ENCODE data around the gene TMEM271. TPM values are rescaled to one million over a fixed set of nuclear protein-coding genes. Genes with fewer than 3 reads are reported as not detected.

TMEM271 gene
- total RNA-seq, 1 donor from 2014 or later, result not detected

- no peak for DNase-seq (ENCODE audit: low read depth in 2 of 2)
These were observed 5.1 kb upstream of the TMEM271 start for GRCh38 chr4:581181-581580.

DNA sequence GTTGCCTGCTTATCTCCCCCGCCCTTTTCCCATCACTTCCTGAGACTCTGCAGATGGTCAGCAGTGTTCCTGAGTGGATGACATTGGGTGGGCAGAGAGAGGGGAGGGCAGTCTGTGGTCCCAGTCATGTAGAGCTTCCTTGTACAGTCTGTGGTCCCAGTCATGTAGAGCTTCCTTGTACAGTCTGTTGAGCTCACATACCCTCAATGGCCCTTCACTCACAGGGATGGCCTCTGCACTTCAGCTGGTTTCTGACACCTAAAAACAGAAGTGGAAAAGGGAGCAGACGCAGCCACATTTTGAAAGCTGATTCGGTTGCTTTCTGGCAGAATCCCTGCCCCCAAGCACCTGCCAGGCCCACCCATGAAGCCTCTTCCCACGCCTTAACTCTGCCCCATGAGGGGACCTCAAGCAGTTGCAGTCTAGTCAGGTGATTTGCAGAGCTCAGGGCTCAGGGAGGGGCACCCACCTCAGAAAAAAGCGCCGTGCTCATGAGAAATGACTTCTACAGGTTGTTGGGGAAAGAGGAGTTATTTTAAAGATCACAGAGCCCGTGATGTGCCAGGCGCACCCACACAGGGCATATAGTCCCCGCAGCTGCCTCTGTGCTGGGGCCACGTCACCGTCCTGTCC is 3.6 kb upstream of the TMEM271 start:
- DNase-seq (ENCODE audit: low read depth in 2 of 2), result no peak

DNA sequence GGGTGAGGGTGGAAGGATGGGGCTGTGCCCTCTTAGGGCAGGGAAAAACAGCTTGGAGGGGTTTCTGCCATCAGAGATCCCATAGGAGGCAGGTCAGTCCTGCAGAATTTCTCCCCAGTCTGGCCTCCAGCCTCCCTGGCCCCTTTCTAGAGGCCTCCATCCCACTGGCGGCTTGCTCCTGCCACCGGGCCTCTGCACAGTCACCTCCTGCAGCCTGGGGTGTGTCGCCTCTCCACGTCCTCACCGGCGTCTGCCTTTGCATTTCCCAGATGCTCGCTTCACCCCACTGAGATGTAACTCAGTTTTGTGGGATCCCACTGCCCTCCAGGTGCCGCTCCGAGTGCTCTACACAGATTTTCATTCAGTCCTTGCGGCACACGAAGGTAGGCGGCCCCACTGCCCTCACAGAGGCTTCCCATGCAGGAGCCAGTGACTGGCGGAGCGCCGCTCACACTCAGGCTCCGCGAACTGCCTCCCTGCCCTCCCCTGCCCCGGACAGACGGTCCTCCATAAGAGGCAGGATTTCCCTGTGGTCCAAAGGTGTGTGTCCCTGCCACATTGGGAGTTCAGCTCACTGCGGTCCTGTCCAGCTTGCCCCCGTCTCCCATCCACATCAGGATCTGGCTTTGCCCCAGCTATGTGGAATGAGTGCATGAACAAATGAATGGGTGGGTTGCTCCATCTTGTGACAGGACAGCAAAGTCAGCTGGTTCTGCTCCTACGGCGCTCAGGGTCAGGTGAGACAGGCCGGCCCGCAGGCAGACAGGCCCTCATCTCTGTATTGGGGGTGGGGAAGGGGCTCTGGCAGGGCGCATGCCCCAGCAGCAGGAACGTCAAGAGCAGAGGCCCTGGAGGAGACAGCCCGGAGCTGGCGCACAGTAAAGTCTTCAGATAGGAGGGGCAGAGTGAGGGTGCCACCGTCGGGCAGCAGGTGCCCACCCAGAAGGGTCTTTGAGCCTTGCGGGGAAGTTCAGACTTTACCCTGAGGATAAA is 2.7 kb upstream of the TMEM271 start:
- no peak for DNase-seq (ENCODE audit: low read depth in 2 of 2)

- no peak for DNase-seq (ENCODE audit: low read depth in 2 of 2)
These were observed 1.7 kb upstream of the TMEM271 start for GRCh38 chr4:577499-578450.

GRCh38 chr4:576991-577498 is 950 bp upstream of the TMEM271 start:
- no peak for DNase-seq (ENCODE audit: low read depth in 2 of 2)

- DNase-seq (ENCODE audit: low read depth in 2 of 2), result peak in 1 of 2 donors; percentile 76
These were observed 584 bp downstream of the TMEM271 start for GRCh38 chr4:575281-576141.

GRCh38 chr4:574346-575161 is 1.5 kb downstream of the TMEM271 start:
- DNase-seq (ENCODE audit: low read depth in 2 of 2), result no peak

- no peak for DNase-seq (ENCODE audit: low read depth in 2 of 2)
These were observed 2.8 kb downstream of the TMEM271 start for GRCh38 chr4:573122-573892.

GRCh38 chr4:572594-572993 is 3.5 kb downstream of the TMEM271 start:
- no peak for DNase-seq (ENCODE audit: low read depth in 2 of 2)

DNA sequence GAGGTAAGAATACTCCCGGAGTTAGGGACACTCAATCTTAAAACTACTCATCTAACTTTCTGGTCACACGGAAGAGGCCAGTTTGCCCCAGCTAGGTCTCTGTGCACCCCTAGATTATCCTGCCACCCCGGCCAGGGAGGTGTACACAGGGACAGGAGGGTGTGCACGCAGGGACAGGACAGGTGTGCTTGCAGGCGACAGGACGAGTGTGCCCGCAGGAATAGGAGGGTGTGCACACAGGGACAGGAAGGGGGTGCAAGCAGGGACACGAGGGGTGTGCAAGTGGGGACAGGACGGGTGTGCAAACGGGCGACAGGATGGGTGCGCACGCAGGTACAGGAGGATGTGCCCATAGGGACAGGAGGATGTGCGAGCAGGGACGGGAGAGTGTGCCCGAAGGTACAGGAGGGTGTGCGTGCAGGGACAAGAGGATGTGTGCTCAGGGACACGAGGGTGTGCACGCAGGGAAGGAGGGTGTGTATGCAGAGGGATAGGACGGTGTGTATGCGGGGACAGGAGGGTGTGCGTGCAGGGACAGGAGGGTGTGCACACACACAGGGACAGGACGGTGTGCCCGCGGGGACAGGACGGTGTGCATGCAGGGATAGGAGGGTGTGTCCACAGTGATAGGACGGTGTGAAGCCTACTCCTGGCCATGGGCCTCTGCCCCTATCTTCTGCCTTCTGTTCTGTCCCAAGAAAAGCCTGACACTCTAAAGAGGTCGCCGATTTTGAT is 4.1 kb downstream of the TMEM271 start:
- no peak for DNase-seq (ENCODE audit: low read depth in 2 of 2)

DNA sequence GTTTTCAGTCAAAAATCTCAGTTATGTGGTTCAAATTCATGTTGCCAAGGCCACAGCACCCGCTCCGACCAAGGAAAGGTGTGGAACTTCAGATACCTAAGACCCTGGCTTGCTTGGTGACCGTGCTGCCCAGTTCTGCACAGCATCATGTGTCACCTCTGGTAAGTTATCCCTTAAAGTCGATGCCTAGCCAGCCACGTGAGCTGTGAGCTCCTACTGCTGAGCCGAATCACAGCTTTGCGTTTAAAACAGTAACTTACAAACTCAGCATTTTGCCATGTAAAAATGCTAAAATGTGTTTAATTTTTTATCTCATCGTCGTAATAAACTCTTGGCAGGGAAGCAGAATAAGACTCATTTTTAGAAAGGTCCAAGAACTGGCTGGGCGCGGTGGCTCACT is 5.3 kb downstream of the TMEM271 start:
- no peak for DNase-seq (ENCODE audit: low read depth in 2 of 2)

- no peak for DNase-seq (ENCODE audit: low read depth in 2 of 2)
These were observed 6.0 kb downstream of the TMEM271 start for GRCh38 chr4:569958-570667.

GRCh38 chr4:568962-569361 is 7.1 kb downstream of the TMEM271 start:
- DNase-seq (ENCODE audit: low read depth in 2 of 2), result no peak

- DNase-seq (ENCODE audit: low read depth in 2 of 2), result no peak
These were observed 7.8 kb downstream of the TMEM271 start for GRCh38 chr4:568351-568652.

DNA sequence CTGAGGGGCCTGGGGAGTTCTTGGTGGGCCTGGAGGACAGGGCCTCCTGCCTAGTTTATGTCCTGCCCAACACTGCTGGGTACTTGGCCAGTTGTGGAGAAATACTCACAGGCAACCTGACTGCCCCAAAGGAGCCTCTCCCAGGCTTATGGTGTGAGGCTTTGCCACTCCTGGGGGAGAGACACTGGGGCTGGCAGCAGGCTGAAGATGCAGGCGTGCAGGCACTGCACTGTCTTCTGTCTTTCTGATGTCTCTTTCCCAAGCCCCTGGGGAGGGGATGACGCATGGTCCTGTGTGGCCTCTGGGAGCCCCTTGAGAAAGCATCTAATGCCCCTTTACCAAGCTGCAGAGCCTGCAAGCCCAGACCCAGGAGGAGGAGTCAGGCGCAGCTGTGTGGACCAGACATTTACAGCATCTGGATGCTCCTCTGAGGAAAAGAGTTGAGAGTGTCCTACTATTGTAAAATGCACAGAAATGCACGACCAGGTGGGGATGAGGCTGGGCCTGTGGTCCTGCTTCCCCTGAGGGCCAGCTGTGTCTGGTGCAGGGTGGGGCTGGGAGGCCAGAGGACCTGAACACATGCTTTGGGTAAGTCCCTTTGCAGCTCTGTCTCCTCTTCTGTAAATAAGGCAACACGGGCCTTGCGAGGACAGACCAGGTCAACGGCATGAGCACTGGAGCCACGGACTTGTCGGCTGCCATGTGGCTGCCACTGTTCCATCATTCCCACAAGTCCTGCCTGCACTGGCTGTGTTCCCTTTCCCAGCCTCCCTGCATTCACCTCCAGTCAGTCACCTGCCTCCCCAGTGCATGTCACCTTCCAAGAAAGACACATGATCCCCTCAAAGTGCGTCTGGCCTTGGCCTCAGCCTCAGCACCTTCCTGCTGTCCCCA is 8.4 kb downstream of the TMEM271 start:
- no peak for DNase-seq (ENCODE audit: low read depth in 2 of 2)

DNA sequence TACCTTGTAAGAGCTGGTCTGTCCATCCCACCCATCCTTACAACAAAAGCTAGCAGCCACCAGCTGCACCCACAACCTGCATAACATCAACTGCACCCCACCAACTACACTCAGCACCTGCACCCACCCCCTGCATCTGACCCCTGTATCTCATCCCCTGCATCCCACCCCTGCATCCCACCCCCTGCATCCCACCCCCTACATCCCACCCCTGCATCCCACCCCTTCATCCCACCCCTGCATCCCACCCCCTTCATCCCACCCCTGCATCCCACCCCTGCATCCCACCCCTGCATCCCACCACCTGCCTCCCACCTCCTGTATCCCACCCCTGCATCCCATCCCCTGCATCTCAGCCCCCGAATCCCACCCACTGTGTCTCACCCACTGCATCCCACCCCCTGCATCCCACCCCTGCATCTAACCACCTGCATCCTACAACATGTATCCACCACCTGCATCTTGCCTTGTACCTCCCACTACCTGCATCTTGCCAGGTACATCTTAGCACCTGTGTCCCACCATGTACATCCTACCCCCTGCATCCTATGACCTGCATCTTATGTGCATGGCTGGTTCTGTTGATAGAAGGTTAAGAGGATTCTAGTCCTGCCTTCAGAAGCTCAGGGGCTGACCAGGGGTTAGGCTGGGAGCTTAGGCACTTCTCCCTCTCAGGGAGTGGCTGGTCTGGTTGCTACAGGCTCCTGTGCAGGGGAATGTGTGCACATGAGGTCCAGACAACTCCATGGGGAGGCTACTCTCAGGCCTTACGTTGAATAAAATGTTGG is 9.4 kb downstream of the TMEM271 start:
- peak in 1 of 2 donors; percentile 19 for DNase-seq (ENCODE audit: low read depth in 2 of 2)

Data from dermis microvascular lymphatic vessel endothelial cell (primary cell).